ENCODE data around the gene MYOD1. TPM values are rescaled to one million over a fixed set of nuclear protein-coding genes. Genes with fewer than 3 reads are reported as not detected.

MYOD1 gene
- total RNA-seq, 1 experiment from 2014 or later: not detected

- DNase-seq (ENCODE audit: low spot score): no peak
- no peak for TF ChIP-seq EZH2 (IDR thresholded peaks at IDR 0.05; ENCODE audit: borderline replicate concordance, low read depth, low read length, poor library complexity, severe bottlenecking)
- no peak for TF ChIP-seq CTCF (conservative IDR thresholded peaks at IDR 0.05; ENCODE audit: low read depth, low read length)
- CTCF ChIA-PET: no interaction called here
- intact Hi-C loops (cut with micrococcal nuclease; ENCODE audit: unreplicated experiment): no loop called here
- no peak overlapping the region for H3K4me3 ChIP-seq (ENCODE audit: low read depth, low read length, poor library complexity, severe bottlenecking)
- BruUV-seq (replicated peaks): no TSS peak
- no peaks in the 10 kb centered on the region for H3K4me1 ChIP-seq (ENCODE audit: insufficient read depth, low read length, poor library complexity, severe bottlenecking)
- H3K9me3 ChIP-seq (ENCODE audit: low read depth, low read length, poor library complexity, severe bottlenecking): no peaks in the 10 kb centered on the region
- no peak overlapping the region for H3K27ac ChIP-seq (ENCODE audit: low read depth, low read length, poor library complexity, severe bottlenecking)
- no peaks in the 10 kb centered on the region for H3K27me3 ChIP-seq (replicated peaks; ENCODE audit: insufficient read depth, low read depth, low read length, poor library complexity)
- no peaks in the 10 kb centered on the region for H3K36me3 ChIP-seq (ENCODE audit: insufficient read depth, low read length, poor library complexity, severe bottlenecking)
- POLR2A ChIA-PET (ENCODE audit: low non-redundant PET): no interaction called here
Observed at GRCh38 chr11:17741487-17741886, 22.1 kb downstream of the MYOD1 start.

GRCh38 chr11:17742019-17742418 is 22.6 kb downstream of the MYOD1 start:
- H3K4me3 ChIP-seq (ENCODE audit: low read depth, low read length, poor library complexity, severe bottlenecking): no peak overlapping the region
- no peak for DNase-seq (ENCODE audit: low spot score)
- H3K4me1 ChIP-seq (ENCODE audit: insufficient read depth, low read length, poor library complexity, severe bottlenecking): no peaks in the 10 kb centered on the region
- H3K27me3 ChIP-seq (replicated peaks; ENCODE audit: insufficient read depth, low read depth, low read length, poor library complexity): no peaks in the 10 kb centered on the region
- H3K27ac ChIP-seq (ENCODE audit: low read depth, low read length, poor library complexity, severe bottlenecking): no peak overlapping the region
- ChIA-PET CTCF (no interaction called here), POLR2A (ENCODE audit: low non-redundant PET) (no interaction called here)
- intact Hi-C loops (cut with micrococcal nuclease; ENCODE audit: unreplicated experiment): no loop called here
- TF ChIP-seq EZH2 (IDR thresholded peaks at IDR 0.05; ENCODE audit: borderline replicate concordance, low read depth, low read length, poor library complexity, severe bottlenecking) (no peak), CTCF (conservative IDR thresholded peaks at IDR 0.05; ENCODE audit: low read depth, low read length) (no peak)
- BruUV-seq (replicated peaks): no TSS peak
- no peaks in the 10 kb centered on the region for H3K9me3 ChIP-seq (ENCODE audit: low read depth, low read length, poor library complexity, severe bottlenecking)
- H3K36me3 ChIP-seq (ENCODE audit: insufficient read depth, low read length, poor library complexity, severe bottlenecking): no peaks in the 10 kb centered on the region

GRCh38 chr11:17743026-17743807 is 23.8 kb downstream of the MYOD1 start:
- H3K9me3 ChIP-seq (ENCODE audit: low read depth, low read length, poor library complexity, severe bottlenecking): no peaks in the 10 kb centered on the region
- no TSS peak for BruUV-seq (replicated peaks)
- H3K4me1 ChIP-seq (ENCODE audit: insufficient read depth, low read length, poor library complexity, severe bottlenecking): no peaks in the 10 kb centered on the region
- intact Hi-C loops (cut with micrococcal nuclease; ENCODE audit: unreplicated experiment): no loop called here
- TF ChIP-seq CTCF (conservative IDR thresholded peaks at IDR 0.05; ENCODE audit: low read depth, low read length) (no peak), EZH2 (IDR thresholded peaks at IDR 0.05; ENCODE audit: borderline replicate concordance, low read depth, low read length, poor library complexity, severe bottlenecking) (no peak)
- no peaks in the 10 kb centered on the region for H3K36me3 ChIP-seq (ENCODE audit: insufficient read depth, low read length, poor library complexity, severe bottlenecking)
- no peak for DNase-seq (ENCODE audit: low spot score)
- ChIA-PET CTCF (no interaction called here), POLR2A (ENCODE audit: low non-redundant PET) (no interaction called here)
- H3K27ac ChIP-seq (ENCODE audit: low read depth, low read length, poor library complexity, severe bottlenecking): no peak overlapping the region
- no peaks in the 10 kb centered on the region for H3K27me3 ChIP-seq (replicated peaks; ENCODE audit: insufficient read depth, low read depth, low read length, poor library complexity)
- no peak overlapping the region for H3K4me3 ChIP-seq (ENCODE audit: low read depth, low read length, poor library complexity, severe bottlenecking)
